ENCODE data around the gene RTKN2.

GRCh38 chr10:62250594-62251198 is 17.9 kb downstream of the RTKN2 start:
- TF ChIP-seq POLR2AphosphoS5 (IDR thresholded peaks at IDR 0.05) (no peak), POLR2A (IDR thresholded peaks at IDR 0.05) (no peak)
